GM21723 (cell line): ENCODE measurements around the gene CASP14.
"Not testable (repeated sequence)": the region's sequence is repeated elsewhere in the genome, so short reads cannot be mapped to it uniquely, and the experiment has no call there.

Experiments
- ATAC-seq: cut with Tn5 transposase; IDR thresholded peaks from one replicate; pipeline ENCODE4 v1.9.1; 2021; ENCODE audit warnings: mild to moderate bottlenecking, moderate library complexity; ENCODE audit not compliant: unreplicated experiment

The CASP14 gene

DNA sequence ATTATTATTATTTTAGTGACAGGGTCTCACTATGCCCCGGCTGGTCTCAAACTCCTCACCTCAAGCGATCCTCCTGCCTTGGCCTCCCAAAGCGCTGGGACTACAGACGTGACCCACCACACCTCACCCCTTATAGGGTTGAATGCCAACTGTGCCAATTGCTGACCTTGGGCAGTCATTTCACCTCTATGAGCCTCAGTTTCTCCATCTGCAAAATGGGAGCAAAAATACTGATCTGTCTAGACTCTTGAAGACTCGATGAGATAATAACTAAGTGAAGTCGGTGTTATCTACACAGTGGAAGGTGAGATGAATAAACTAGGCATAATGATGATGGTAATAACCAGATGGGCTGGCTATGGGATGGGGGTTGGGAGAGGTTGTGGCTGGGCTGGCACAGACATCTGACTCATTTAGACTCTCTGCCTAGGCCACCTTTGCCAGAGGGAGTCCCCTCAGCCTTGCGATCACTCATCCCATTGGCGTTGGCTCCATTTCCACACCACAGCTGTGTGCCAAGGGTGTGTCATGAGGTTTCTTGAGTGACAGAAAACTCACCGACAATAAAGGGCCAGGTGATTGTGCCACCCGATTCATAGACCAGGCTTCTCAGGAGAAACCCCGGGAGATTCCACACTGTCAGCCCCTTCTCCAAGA, at the start of gene CASP14:
Gene CASP14, plus strand, starts transcription at position 596 of the 657 bp plus-strand sequence. CDS start 2,772 bp downstream, outside the sequence.
- ATAC-seq = no peak

- no peak for ATAC-seq
Observed at GRCh38 chr19:15008308-15008707, 41.0 kb upstream of the CASP14 start.

DNA sequence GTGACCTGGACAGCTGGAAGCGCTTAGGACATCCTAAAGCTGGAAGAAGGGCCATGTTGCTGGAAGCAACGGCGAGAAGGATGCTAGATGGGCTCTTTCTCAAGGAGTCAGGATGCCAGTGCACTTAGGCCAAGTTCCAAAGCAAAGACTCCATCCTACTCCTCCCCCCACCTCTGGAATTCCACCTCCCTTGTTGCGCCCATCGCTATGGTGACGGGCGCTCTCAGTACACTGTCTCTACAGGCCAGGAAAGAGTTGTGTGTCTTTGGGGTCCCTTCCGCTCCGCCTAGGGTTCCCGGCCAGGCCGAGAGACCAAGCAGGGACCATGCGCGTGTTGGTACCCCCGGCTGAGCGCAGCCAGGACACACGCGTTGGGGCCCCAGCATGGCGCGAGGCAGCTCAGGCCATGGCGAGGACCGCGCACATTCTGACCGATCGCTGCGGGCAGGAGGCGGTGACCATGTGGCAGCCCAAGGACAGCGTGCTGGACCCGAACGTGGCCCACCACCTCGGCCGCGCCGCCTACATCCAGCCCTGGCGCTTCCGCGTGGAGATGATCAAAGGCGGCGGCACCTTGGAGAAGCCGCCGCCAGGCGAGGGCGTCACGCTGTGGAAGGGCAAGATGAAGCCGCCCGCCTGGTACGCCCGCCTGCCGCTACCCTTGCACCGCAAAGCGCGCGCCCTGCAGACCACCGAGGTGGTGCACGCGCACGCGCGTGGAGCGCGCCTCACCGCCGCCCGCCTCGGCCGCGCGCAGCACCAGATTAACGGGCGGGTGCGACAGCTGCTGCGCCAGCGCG, 38.6 kb upstream of the CASP14 start:
- ATAC-seq = no peak

- no peak for ATAC-seq
Observed at GRCh38 chr19:15014579-15014978, 34.7 kb upstream of the CASP14 start.

GRCh38 chr19:15015946-15016542, 33.2 kb upstream of the CASP14 start:
- no peak for ATAC-seq

DNA sequence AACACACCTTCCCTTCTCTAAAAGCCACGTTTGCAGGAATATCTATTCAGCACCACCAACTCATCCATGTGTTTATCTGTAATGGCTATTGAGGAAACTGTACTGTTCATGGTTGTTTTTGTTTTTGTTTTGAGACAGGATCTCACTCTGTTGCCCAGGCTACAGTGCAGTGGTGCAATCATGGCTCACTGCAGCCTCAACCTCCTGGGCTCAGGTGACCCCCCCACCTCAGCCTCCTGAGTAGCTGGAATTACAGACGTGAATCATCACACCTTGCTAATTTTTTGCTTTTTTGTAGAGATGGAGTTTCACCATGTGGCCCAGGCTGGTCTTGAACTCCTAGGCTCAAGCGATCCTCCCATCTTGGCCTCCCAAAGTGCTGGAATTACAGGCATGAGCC, 30.4 kb upstream of the CASP14 start:
- ATAC-seq = not testable (repeated sequence)

GRCh38 chr19:15021286-15022007, 27.8 kb upstream of the CASP14 start:
- no peak for ATAC-seq

DNA sequence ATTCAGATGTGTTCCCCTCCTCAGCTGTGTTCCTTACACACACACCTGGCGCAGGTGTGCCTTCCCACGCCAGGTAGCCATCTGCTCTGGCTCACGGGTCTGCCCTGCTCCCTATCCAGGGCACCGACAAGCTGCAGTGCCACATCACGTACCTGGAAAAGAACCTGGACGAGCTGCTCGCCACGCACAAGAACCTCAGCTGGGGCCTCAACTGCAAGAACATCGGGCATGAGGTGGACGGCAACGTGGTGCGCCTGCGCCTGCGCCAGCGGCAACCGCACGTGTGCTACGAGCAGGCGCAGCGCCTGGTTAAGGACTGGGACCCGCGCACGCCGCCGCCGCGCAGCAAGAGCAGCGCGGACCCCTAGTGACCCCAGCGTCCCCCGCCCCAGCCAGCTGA, 26.5 kb upstream of the CASP14 start:
- ATAC-seq = no peak

GRCh38 chr19:15025217-15025616, 24.1 kb upstream of the CASP14 start:
- ATAC-seq = no peak

DNA sequence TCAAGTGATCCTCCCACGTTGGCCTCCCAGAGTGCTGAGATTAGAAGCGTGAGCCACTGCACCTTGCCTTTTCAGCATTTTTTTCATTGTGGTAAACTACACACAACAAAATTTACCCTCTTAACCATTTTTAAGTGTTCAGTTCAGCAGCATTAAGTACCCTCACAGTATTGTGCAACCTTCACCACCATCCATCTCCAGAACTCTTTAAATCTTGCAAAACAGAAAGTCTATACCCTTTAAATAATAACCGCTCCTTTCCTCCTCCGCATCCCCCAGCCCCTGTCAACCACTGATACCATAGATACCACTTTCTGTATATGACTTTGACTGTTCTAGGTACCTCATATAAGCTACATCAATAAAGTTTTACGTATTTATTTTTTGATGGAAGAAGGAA, 20.8 kb upstream of the CASP14 start:
- no peak for ATAC-seq

DNA sequence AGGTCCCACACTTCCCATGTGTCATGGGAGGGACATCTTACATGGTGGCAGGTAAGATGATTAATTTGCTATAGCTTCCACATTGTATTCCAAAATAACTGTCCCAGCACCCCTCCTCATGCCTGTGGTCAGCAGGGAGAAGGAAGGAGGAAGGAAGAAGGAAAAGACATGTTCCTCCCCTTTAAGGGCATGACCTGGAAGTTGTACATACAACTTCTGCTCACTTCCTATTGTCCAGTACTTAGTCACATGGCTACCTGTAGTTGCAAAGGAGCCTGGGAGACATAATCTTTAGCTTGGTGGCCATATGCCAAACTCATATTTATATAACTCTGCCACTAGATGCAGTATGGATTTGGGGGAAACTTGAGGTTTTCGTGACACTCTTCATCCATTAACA, 17.6 kb upstream of the CASP14 start:
- no peak for ATAC-seq

DNA sequence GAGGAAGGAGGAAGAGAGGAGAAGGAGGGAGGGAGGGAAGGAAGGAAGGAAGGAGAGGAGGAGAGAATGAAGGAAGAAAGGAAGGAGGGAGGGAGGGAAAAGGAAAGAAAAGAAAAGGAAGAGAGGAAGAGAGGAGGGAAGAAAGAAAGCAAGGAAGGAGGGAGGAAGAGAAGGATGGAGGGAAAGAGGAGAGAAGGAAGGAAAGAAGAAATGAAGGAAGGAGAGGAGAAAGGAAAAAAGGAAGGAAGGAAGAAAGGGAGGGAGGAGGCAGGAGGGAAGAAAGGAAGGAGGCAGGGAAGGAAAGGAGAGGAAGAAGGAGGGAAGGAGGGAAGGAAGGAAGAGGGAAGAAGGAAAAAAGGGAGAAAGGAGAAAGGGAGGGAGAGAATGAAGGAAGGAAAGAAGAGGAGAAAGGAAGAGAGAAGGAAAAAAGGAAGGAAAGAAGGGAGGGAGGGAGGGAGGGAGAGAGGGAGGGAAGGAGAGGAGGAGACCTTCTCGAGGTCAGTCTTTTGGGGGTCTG, 13.4 kb upstream of the CASP14 start:
- no peak for ATAC-seq

DNA sequence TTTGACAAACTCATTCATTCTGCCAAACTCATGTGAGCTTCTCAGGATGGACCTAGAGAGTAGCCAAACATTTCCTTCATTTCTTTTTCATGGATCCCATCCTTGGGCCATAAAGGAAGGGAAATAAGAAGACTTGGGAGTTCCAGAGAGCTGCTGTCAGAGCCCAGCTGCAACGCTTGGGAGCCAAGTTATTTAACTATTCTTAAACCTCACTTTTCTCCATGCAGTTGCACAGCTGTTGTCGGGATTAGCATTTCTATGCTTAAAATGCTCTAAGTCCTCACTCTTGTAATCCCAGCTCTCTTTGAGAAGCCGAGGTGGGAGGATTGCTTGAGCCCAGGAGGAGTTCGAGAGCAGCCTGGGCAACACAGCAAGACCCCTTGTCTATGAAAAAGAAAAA, 11.7 kb upstream of the CASP14 start:
- no peak for ATAC-seq

GRCh38 chr19:15038294-15038693, 11.0 kb upstream of the CASP14 start:
- ATAC-seq = no peak

DNA sequence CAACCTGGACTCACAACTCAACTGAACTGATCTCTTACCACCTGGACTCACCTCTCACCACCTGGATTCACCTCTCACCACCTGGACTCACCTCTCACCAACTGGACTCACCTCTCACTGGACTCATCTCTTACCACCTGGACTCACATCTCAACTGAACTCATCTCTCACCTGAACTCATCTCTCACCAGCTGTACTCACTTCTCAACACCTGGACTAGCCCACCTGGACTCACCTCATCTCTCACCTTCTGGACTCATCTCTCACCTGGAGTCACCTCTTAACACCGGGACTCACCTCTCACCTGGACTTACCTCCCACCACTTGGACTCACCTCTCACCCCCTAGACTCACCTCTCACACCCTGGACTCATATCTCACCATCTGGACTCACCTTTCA, 7.3 kb upstream of the CASP14 start:
- no peak for ATAC-seq

DNA sequence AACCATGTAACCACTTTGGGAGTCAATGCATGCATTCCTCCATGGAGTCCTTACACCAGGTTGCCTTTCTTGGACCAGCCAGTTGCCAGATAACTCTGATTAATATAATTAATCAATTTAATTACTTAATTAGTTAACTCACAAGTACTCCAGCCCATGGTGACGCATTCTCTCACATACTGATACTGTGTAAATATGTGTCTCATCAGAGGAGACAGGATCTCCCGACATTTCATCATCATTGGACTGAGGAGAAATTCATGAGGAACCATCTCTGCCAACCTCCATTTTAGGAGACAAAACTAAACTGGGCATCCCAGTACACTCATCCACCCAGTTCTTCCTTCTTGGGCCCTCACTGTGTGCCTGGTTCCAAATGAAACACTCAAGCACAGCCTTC, 6.5 kb upstream of the CASP14 start:
- no peak for ATAC-seq

GRCh38 chr19:15045506-15045905, 3.8 kb upstream of the CASP14 start:
- no peak for ATAC-seq

- ATAC-seq = no peak
Observed at GRCh38 chr19:15047680-15048079, 1.6 kb upstream of the CASP14 start.

- no peak for ATAC-seq
Observed at GRCh38 chr19:15048128-15048527, 1.2 kb upstream of the CASP14 start.

GRCh38 chr19:15050639-15051038, 1.4 kb downstream of the CASP14 start:
- ATAC-seq = no peak

GRCh38 chr19:15062036-15062435, 12.8 kb downstream of the CASP14 start:
- no peak for ATAC-seq
